IMR-90 (cell line): ENCODE data around the gene DOK6. TPM values are rescaled to one million over a fixed set of nuclear protein-coding genes. Genes with fewer than 3 reads are reported as not detected.

Experiments
- ATAC-seq: fragments of 200-7000 bp; cut with Tn5 transposase; 2 replicates; pipeline ENCODE4 v1.9.1; 2020; ENCODE audit warnings: low read depth, mild to moderate bottlenecking, moderate library complexity
- BruUV-seq: library from RNA; stranded (reverse); fragments of 400-500 nt; replicated peaks from 2 replicates; lab custom pipeline; 2021; lab: Mats Ljungman, UMichigan
- CTCF ChIA-PET: fragments of 300-600 bp; formaldehyde crosslinking; extraction: SDS; loops from one replicate; lab custom pipeline; 2021; ENCODE audit warnings: antibody characterized with exemption; lab: Yijun Ruan, JAX
- POLR2A ChIA-PET: fragments of 300-600 bp; sonication (Branson Sonifier 250); formaldehyde crosslinking; loops from one replicate; lab custom pipeline; 2022; ENCODE audit warnings: antibody characterized with exemption; ENCODE audit not compliant: unreplicated experiment; lab: Charles Lee
- DNase-seq: peaks from one replicate; pipeline ENCODE4 v3.0.0; 2013
- H2AFZ ChIP-seq: replicated peaks from 2 replicates; pipeline ENCODE3; 2013; ENCODE audit warnings: low read length, mild to moderate bottlenecking; ENCODE audit not compliant: poor library complexity
- H2AK5ac ChIP-seq: 2 replicates; pipeline ENCODE4 v1.6.1; 2013; ENCODE audit warnings: low read depth, low read length, inconsistent platforms
- H2AK9ac ChIP-seq: replicated peaks from 2 replicates; pipeline ENCODE3; 2013; ENCODE audit warnings: mild to moderate bottlenecking, low read depth, low read length, moderate library complexity; ENCODE audit not compliant: poor library complexity
- H2BK120ac ChIP-seq: 2 replicates; pipeline ENCODE4 v1.6.1; 2013; ENCODE audit warnings: low read depth, low read length, inconsistent platforms
- H2BK15ac ChIP-seq: 3 replicates; pipeline ENCODE4 v1.6.1; 2013; ENCODE audit warnings: low read depth, low read length, inconsistent platforms
- H2BK20ac ChIP-seq: 2 replicates; pipeline ENCODE4 v1.6.1; 2013; ENCODE audit warnings: low read depth, mild to moderate bottlenecking, inconsistent platforms, low read length, moderate library complexity
- H2BK5ac ChIP-seq: 2 replicates; pipeline ENCODE4 v1.6.1; 2013; ENCODE audit warnings: mild to moderate bottlenecking, low read depth, low read length, inconsistent platforms; ENCODE audit not compliant: poor library complexity, severe bottlenecking
- H3K14ac ChIP-seq: replicated peaks from 2 replicates; pipeline ENCODE4 v1.6.1; 2013; ENCODE audit warnings: low read depth, low read length, inconsistent platforms
- H3K18ac ChIP-seq: 2 replicates; pipeline ENCODE4 v1.6.1; 2013; ENCODE audit warnings: low read depth, low read length, control low read depth
- H3K23ac ChIP-seq: 2 replicates; pipeline ENCODE4 v1.6.1; 2013; ENCODE audit warnings: low read depth, low read length, inconsistent platforms
- H3K27ac ChIP-seq: 2 replicates; pipeline ENCODE4 v1.5.1; 2013; ENCODE audit warnings: mild to moderate bottlenecking, control low read depth, low read length; ENCODE audit not compliant: insufficient read depth
- H3K27me3 ChIP-seq: 2 replicates; pipeline ENCODE4 v1.6.1; 2013; ENCODE audit warnings: low read length; ENCODE audit not compliant: control insufficient read depth, insufficient read depth
- H3K36me3 ChIP-seq: 2 replicates; pipeline ENCODE4 v1.6.1; 2013; ENCODE audit warnings: low read length, mixed read lengths; ENCODE audit not compliant: control insufficient read depth, insufficient read depth
- H3K4ac ChIP-seq: 2 replicates; pipeline ENCODE4 v1.6.1; 2013; ENCODE audit warnings: low read depth, low read length, inconsistent platforms
- H3K4me1 ChIP-seq: 2 replicates; pipeline ENCODE4 v1.6.1; 2013; ENCODE audit warnings: low read length, mixed read lengths; ENCODE audit not compliant: control insufficient read depth, insufficient read depth
- H3K4me2 ChIP-seq: 2 replicates; pipeline ENCODE4 v1.6.1; 2013; ENCODE audit warnings: low read depth, mild to moderate bottlenecking, control low read depth, low read length, moderate library complexity
- H3K4me3 ChIP-seq: 2 replicates; pipeline ENCODE4 v1.5.1; 2013; ENCODE audit warnings: low read depth, mild to moderate bottlenecking, control low read depth, low read length, moderate library complexity; ENCODE audit not compliant: insufficient read depth
- H3K56ac ChIP-seq: 2 replicates; pipeline ENCODE4 v1.6.1; 2013; ENCODE audit warnings: low read length, inconsistent platforms; ENCODE audit not compliant: insufficient read depth; ENCODE audit errors: extremely low read depth
- H3K79me1 ChIP-seq, 2 experiments: 2 replicates each; pipeline ENCODE4 v1.6.1; 2013; ENCODE audit warnings: low read length in 2 of 2, inconsistent platforms in 1 of 2, low read depth in 1 of 2
- H3K9ac ChIP-seq: 2 replicates; pipeline ENCODE4 v1.6.1; 2013; ENCODE audit warnings: low read depth, low read length, control low read depth
- H3K9me1 ChIP-seq: 2 replicates; pipeline ENCODE4 v1.6.1; 2013; ENCODE audit warnings: low read length, inconsistent platforms; ENCODE audit not compliant: insufficient read depth
- H3K9me3 ChIP-seq: 2 replicates; pipeline ENCODE4 v1.6.1; 2013; ENCODE audit warnings: low read length; ENCODE audit not compliant: control insufficient read depth, insufficient read depth
- H4K20me1 ChIP-seq: 2 replicates; pipeline ENCODE4 v1.6.1; 2013; ENCODE audit warnings: low read length, inconsistent platforms; ENCODE audit not compliant: insufficient read depth
- H4K5ac ChIP-seq: 2 replicates; pipeline ENCODE4 v1.6.1; 2013; ENCODE audit warnings: mild to moderate bottlenecking, low read depth, low read length, control low read depth
- H4K8ac ChIP-seq, 2 experiments: 2 replicates each; pipeline ENCODE4 v1.6.1; 2013; ENCODE audit warnings: low read depth in 2 of 2, low read length in 2 of 2, control low read depth in 1 of 2, inconsistent platforms in 1 of 2
- H4K91ac ChIP-seq: 2 replicates; pipeline ENCODE4 v1.6.1; 2013; ENCODE audit warnings: low read depth, low read length, inconsistent platforms; ENCODE audit not compliant: insufficient read depth
- BHLHE40 ChIP-seq: fragments of 150-350 bp; IDR thresholded peaks from 2 replicates; pipeline ENCODE4 v1.6.1; 2016; ENCODE audit warnings: mild to moderate bottlenecking, low read depth, low read length
- CEBPB ChIP-seq: IDR thresholded peaks from 2 replicates; pipeline ENCODE4 v1.6.1; 2012; ENCODE audit warnings: low read depth, low read length, improper control_type of control experiment
- CHD1 ChIP-seq: IDR thresholded peaks from 2 replicates; pipeline ENCODE4 v1.6.1; 2012; ENCODE audit warnings: low read depth, low read length, improper control_type of control experiment
- MAFK ChIP-seq: IDR thresholded peaks from 2 replicates; pipeline ENCODE4 v1.6.1; 2012; ENCODE audit warnings: low read depth, low read length, improper control_type of control experiment
- RAD21 ChIP-seq: IDR thresholded peaks from 2 replicates; pipeline ENCODE4 v1.6.1; 2012; ENCODE audit warnings: low read length, improper control_type of control experiment
- RCOR1 ChIP-seq: IDR thresholded peaks from 2 replicates; pipeline ENCODE4 v1.6.1; 2012; ENCODE audit warnings: mild to moderate bottlenecking, low read length, improper control_type of control experiment; ENCODE audit not compliant: insufficient replicate concordance
- RFX5 ChIP-seq: IDR thresholded peaks from 2 replicates; pipeline ENCODE4 v1.8.0; 2012; ENCODE audit warnings: low read depth, mild to moderate bottlenecking, low read length, moderate library complexity
- WGBS, 2 experiments: methylation state at CpG; one replicate each; pipeline versions ENCODE4 v1.1.5 to v1.1.7; 2013; ENCODE audit warnings: missing lambda C conversion rate in 2 of 2; ENCODE audit not compliant: insufficient read length in 1 of 2; ENCODE audit errors: extremely low coverage in 2 of 2; 5-methylcytosine and 5-hydroxymethylcytosine counted together
- dilution Hi-C: fragments of 300-500 bp; cut with HindIII; formaldehyde crosslinking; loops from one replicate; pipeline ENCODE4 v1.14.3; 2018; ENCODE audit warnings: low sequenced_read_pairs; ENCODE audit not compliant: unreplicated experiment
- in situ Hi-C: fragments of 300-500 bp; cut with MboI; formaldehyde crosslinking; loops from 3 replicates; pipeline ENCODE4 v1.14.3; 2019; ENCODE audit warnings: low sequenced_read_pairs, inconsistent platforms, mixed read lengths
- intact Hi-C: fragments of 100-400 bp; cut with micrococcal nuclease; formaldehyde crosslinking; loops from 2 replicates; pipeline ENCODE4 v1.10.0; 2022
- polyA plus RNA-seq, 3 experiments: library from polyadenylated mRNA; depleted of rRNA; stranded (reverse); fragments of >200 nt; gene quantifications; 2 replicates each; pipeline ENCODE4 v1.2.3, GENCODE V29; 2012; ENCODE audit warnings: low replicate concordance in 1 of 3
- total RNA-seq: library from RNA; depleted of rRNA; stranded (reverse); fragments of >200 nt; gene quantifications from 2 replicates; pipeline ENCODE4 v1.2.3, GENCODE V29; 2012
- TF ChIP-seq, protein P1 (sequence below): conservative IDR thresholded peaks from 2 replicates; pipeline ENCODE4 v1.5.1; 2012; ENCODE audit warnings: mild to moderate bottlenecking, low read depth, low read length, improper control_type of control experiment
- TF ChIP-seq, protein P2 (sequence below): fragments of 150-350 bp; IDR thresholded peaks from 2 replicates; pipeline ENCODE4 v1.6.1; 2016; ENCODE audit warnings: low read depth, mild to moderate bottlenecking, low read length, moderate library complexity, borderline replicate concordance

Gene DOK6
- total and polyA plus RNA-seq, 2 of the 4 experiments (the other 2 are of a cell fraction), result 1.9 to 2.7 TPM

DNA sequence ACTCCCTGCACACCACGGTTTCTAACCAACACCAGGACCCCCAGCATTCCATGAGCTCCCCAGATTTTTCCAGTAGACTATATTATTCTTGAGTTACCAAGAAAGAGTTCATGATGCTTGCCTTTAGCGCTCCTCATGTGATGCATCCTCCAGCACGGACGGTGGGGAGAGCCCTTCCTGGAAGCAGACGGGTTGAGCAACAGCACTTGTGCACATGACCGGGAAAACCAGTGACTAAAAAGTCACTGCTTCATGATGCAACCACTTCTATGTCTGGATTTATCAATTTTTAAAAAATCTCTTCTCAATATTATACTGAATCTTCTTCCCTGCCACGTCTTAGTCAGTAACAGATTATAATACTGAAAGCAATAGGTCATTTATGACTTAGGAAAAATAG lies 20.4 kb upstream of the DOK6 start:
- H2AK5ac ChIP-seq, result no peak overlapping the region
- ATAC-seq (no peak), DNase-seq (no peak)
- ChIA-PET CTCF (no interaction called here), POLR2A (no interaction called here)
- no peak overlapping the region for H3K4me2 ChIP-seq
- no peaks in the 10 kb centered on the region for H3K79me1 ChIP-seq
- no peak overlapping the region for H3K27ac ChIP-seq
- H4K8ac ChIP-seq, result no peak overlapping the region
- TF ChIP-seq RCOR1 (no peak), RAD21 (no peak), RFX5 (no peak), CHD1 (no peak), CEBPB (no peak), BHLHE40 (no peak), MAFK (no peak)
- TF ChIP-seq, protein P1, sequence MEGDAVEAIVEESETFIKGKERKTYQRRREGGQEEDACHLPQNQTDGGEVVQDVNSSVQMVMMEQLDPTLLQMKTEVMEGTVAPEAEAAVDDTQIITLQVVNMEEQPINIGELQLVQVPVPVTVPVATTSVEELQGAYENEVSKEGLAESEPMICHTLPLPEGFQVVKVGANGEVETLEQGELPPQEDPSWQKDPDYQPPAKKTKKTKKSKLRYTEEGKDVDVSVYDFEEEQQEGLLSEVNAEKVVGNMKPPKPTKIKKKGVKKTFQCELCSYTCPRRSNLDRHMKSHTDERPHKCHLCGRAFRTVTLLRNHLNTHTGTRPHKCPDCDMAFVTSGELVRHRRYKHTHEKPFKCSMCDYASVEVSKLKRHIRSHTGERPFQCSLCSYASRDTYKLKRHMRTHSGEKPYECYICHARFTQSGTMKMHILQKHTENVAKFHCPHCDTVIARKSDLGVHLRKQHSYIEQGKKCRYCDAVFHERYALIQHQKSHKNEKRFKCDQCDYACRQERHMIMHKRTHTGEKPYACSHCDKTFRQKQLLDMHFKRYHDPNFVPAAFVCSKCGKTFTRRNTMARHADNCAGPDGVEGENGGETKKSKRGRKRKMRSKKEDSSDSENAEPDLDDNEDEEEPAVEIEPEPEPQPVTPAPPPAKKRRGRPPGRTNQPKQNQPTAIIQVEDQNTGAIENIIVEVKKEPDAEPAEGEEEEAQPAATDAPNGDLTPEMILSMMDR, result no peak
- TF ChIP-seq, protein P2, sequence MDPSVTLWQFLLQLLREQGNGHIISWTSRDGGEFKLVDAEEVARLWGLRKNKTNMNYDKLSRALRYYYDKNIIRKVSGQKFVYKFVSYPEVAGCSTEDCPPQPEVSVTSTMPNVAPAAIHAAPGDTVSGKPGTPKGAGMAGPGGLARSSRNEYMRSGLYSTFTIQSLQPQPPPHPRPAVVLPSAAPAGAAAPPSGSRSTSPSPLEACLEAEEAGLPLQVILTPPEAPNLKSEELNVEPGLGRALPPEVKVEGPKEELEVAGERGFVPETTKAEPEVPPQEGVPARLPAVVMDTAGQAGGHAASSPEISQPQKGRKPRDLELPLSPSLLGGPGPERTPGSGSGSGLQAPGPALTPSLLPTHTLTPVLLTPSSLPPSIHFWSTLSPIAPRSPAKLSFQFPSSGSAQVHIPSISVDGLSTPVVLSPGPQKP, result no peak
- intact Hi-C loops, result no loop called here
- in situ Hi-C loops, result no loop called here
- no peak overlapping the region for H2BK120ac ChIP-seq
- H3K4me1 ChIP-seq, result no peaks in the 10 kb centered on the region
- H3K9ac ChIP-seq, result no peak overlapping the region
- H2BK5ac ChIP-seq, result no peak overlapping the region
- H4K20me1 ChIP-seq, result no peaks in the 10 kb centered on the region
- H2BK20ac ChIP-seq, result no peak overlapping the region
- no peaks in the 10 kb centered on the region for H3K9me3 ChIP-seq
- no peak overlapping the region for H3K56ac ChIP-seq
- no peak overlapping the region for H3K14ac ChIP-seq
- no TSS peak for BruUV-seq
- no peaks in the 10 kb centered on the region for H3K36me3 ChIP-seq
- H2AFZ ChIP-seq, result no peak overlapping the region
- no peaks in the 10 kb centered on the region for H3K9me1 ChIP-seq
- H3K18ac ChIP-seq, result no peak overlapping the region
- H3K27me3 ChIP-seq, result no peaks in the 10 kb centered on the region
- H3K4ac ChIP-seq, result no peak overlapping the region
- no CpG with 5 or more reads among the region's 7 CpGs for WGBS, 2 experiments
- no peak overlapping the region for H4K91ac ChIP-seq
- H4K5ac ChIP-seq, result no peak overlapping the region
- no peak overlapping the region for H3K23ac ChIP-seq
- dilution Hi-C loops, result no loop called here
- no peak overlapping the region for H2BK15ac ChIP-seq
- H3K4me3 ChIP-seq, result no peak overlapping the region
- no peak overlapping the region for H2AK9ac ChIP-seq
